GM19452 (cell line): ENCODE results near the gene B4GALT7.

Source experiments
- ATAC-seq: cut with Tn5 transposase; IDR thresholded peaks from one replicate; pipeline ENCODE4 v1.9.1; 2021; ENCODE audit not compliant: unreplicated experiment

B4GALT7 gene

DNA sequence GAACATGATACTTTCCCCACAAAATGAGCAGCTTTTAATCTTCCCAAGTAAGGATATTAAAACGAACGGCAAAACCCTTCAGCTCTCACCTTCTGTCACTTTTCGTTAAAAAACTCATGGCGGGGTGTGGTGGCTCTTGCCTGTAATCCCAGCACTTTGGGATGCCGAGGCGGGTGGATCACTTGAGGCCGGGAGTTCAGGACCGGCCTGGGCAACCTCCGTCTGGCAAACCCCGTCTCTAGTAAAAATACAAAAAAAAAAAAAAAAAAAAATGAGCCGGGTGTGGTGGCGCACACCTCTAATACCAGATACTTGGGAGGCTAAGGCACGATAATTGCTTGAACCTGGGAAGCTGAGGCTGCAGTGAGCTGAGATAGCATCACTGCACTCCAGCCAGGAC lies 7.0 kb upstream of the B4GALT7 start:
- ATAC-seq: no peak

DNA sequence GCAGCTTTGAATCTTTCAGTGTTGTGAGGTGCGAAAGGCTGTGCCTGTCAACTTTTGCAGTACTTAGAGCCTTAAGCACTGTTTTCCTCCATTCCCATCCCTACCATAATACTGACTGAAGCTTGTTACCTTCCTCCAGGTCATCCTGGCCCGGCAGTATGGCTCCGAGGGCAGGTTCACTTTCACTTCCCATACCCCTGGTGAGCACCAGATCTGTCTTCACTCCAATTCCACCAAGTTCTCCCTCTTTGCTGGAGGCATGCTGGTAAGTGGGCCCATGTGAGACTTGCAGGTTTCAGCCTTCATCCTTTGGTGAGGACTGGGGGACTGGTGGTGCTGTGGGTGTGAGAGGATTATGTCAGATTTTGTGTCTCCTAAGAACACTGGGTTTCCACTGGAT lies 6.4 kb upstream of the B4GALT7 start:
- ATAC-seq: no peak

DNA sequence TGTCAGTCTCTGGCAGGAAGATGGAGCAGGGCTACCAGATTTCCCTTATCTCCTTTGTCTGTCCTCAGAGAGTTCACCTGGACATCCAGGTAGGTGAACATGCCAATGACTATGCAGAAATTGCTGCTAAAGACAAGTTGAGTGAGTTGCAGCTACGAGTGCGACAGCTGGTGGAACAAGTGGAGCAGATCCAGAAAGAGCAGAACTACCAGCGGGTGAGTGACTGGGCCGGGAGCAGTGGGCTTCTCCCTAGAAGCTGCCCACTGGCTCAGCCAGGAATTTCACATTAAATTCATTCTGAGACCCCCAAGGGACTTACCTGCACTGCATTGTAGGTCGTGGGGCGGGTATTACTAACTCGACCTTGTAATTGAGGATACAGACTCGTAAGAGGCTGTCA lies 5.9 kb upstream of the B4GALT7 start:
- no peak for ATAC-seq

DNA sequence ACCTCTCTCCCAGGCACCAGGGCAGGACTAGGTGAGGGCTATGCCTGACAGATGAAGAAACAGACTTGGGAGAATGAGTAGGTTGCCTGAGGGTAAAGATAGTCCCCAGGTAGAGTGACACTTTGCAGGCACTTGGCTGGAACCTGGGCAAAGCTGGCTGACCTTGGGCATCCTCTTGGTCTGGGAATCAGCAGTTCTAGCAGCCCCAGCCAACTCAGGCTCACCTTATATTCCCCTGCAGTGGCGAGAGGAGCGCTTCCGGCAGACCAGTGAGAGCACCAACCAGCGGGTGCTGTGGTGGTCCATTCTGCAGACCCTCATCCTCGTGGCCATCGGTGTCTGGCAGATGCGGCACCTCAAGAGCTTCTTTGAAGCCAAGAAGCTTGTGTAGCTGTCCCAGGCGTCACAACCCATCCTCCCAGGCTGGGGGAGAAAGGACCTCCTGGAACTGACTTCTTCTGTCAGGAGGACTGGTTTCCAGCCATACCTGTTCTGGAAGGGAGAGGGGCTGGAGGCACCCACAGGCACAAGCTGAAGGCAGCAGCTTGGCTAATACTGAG lies 4.8 kb upstream of the B4GALT7 start:
- ATAC-seq: no peak

DNA sequence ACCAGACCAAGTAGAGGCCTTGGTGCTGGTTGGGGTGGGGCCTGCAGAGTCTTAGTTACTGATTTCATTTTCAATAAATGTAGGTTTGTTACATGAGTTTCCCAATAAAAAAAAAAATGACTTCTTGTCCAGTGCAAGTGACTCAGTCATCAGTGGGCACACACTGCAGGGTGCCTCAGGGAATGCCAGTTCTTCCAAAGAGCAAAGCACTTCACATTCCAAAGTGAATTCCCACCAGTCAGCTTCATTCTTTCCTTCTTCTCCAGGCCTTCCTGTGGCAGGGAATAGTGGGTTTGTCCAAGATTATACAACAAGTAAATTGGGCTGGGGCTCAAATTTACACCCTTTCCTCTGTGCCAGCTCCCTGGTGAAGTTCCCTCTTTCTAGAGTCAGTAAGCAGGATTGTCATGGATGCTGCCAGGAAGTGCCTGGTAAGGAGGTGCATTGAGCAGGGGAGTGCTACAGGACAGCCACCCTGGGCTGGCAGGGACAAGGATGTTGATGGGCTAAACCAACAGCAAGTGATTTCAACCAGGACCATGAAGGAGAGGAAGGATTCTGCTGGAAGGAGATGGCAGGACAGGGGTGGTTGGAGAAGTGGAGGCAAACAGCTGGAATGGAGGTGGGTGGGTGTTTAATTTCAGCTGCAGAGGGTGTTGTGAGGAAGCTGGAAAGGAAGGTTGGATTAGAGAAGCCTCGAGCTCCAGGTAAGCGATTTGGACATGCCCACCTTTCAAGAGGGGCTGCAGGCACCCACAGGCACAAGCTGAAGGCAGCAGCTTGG lies 3.7 kb upstream of the B4GALT7 start:
- no peak for ATAC-seq

DNA sequence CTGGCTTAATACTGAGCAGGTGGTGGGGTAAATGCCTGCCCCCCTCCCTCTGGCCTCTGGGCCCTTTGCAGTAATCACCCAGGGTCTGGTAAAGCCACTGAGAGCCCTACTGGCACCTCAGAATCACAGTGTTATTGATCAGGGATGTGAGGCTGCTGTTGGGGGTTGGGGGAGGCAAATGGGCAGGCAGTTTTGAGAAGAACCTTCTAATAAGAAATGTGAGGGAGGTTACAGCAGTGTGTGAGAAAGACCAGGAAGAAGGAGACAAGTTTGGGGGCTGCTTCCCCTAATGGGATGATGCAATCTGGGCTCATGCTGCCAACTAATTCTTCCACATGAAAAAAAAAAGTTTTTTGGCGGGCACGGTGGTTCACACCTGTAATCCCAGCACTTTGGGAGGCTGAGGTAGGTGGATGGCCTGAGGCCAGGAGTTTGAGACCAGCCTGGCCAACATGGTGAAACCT lies 3.1 kb upstream of the B4GALT7 start:
- ATAC-seq: no peak

DNA sequence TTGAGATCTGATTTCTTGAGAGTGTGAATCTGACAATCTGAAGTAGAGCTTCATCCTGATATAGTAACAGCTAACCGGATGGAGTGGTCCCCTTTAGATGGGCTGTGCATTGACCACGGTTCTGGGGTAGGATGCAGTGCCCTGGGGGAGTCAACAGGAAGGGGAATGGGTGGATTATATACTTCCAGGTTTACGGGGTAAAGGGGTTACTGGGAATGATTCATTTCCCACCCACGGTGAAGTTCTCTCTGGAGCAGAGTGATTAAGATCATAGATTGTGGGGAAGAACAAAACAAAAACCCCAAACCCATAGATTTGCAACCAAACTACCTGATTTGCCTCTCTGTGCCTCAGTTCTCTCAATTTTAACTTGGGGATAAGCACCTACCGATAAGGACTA lies 1.5 kb upstream of the B4GALT7 start:
- no peak for ATAC-seq

DNA sequence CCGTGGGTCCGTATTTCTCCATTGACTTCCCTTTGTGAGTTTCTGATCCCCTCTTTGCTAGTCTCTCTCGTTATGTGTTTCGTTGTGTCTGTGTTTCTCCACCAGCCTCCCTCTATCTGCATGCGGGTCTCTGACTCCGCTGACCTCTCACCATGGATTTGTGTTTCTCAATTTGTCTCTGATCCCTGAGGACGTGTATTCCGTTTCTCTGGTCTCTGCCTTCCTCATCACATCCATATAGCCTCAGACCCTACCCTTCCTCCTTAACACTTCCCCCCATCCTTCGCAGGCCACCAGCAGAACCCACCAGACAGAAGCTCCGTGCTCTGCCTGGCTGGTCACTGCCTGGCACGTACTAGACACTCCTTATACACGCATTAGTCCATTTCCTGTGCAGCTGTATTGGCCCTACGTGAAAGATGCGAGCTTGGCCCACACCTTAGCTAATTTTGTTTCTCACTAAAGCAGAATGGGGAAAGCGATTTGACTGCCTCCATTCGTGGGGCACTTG lies 631 bp downstream of the B4GALT7 start:
- ATAC-seq: no peak

DNA sequence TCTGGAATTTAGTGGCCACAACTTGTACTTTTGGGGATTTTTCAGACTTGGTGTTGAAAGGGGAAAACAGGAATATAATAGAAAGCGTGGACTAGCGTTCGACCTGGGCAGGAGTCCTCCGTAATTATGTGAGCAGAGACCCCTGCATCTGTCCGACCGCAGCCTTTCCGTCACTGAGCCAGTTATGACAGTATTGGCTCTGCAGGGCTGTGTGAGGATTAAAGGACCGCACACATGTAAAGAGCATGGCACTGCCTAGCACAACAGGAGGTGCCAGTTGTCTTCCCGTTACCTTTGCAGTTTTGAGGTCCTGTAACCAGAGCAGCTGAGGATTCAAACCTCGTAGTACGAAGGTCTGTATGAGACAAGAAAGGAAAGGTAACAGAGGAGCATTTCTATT lies 1.2 kb downstream of the B4GALT7 start:
- no peak for ATAC-seq

DNA sequence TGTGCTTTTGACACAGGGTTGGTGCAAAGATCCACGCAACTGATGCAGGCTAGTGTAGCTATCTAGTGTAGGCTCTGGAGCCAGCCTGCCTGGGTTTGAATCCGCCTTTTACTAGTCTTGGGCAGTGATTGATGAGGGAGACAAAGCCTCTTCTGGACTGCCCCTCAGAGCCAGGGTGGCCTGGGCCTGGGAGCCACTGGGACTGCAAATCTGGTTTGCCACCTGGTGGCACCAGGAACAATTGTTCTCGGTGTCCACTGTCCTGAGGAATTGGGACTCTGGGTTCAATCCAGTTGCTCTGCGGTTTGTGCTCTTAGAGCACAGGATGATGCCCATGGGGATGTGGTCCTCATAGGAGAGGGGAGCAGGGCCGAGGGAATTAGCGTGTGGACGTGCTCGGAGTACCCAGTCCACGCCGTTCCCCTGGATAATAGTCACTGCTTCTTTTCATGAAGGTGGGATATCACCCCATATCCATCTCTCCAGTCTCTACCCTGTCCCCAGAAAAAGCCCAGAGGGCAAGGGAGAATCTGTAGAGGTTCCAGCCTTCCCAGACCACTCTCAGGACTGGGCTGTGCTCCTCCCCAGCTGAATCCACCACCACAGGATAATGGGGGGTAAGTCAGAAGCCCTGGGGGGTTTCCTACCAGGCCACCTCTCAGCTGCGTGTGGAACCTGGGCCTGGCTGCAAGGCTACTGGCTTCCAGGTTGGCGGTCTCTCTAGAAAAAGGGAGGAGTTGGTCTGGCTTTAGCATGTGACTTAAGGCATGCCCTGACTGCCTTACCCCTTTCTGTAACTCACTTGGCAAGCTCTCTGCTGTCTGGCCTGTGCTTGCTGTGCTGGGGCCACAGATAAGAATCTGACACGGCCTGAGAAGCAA lies 1.9 kb downstream of the B4GALT7 start:
- ATAC-seq: no peak

DNA sequence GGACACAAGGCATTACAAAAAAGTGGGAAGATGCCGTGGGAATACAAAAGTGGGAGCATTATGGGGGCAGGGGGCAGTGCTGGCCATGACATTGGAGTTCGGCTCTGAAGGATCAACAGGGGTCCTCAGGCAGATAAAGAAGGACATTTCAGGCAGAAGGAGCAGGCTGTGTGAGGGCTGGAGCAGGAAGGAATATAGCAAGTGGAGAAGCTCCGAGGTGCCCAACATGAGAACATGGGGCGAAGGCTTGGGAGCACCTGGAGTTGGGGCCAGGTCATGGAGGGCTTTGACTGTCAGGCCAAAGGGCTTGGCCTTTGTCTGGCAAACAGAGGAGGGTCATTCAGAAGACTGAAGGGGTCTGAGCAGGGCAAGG lies 2.5 kb downstream of the B4GALT7 start:
- ATAC-seq: no peak

DNA sequence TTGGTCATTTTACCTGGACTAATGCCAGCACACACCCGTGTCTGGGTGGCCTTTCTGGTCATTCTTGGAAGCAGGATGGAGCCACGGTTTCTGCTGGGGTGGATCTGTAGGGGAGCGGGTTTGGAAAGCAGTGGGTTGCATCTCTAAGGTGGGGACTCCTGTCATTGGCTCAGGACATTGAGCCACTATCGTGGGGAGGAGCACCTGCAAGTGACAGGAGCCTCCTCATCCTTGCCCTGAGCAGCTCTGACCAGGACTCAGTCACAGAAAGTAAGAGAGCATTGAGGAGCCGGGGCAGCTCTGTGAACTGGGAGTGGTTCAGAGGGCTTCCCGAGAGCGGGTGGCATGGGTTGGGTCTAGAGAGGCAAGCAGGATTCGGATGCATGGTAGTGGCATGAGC lies 3.7 kb downstream of the B4GALT7 start:
- no peak for ATAC-seq

DNA sequence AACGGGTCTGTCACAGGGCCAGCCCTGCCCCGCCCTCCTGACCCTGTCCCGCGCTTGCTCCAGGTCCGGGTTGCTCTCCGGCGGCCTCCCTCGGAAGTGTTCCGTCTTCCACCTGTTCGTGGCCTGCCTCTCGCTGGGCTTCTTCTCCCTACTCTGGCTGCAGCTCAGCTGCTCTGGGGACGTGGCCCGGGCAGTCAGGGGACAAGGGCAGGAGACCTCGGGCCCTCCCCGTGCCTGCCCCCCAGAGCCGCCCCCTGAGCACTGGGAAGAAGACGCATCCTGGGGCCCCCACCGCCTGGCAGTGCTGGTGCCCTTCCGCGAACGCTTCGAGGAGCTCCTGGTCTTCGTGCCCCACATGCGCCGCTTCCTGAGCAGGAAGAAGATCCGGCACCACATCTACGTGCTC lies 4.2 kb downstream of the B4GALT7 start:
- ATAC-seq: no peak

DNA sequence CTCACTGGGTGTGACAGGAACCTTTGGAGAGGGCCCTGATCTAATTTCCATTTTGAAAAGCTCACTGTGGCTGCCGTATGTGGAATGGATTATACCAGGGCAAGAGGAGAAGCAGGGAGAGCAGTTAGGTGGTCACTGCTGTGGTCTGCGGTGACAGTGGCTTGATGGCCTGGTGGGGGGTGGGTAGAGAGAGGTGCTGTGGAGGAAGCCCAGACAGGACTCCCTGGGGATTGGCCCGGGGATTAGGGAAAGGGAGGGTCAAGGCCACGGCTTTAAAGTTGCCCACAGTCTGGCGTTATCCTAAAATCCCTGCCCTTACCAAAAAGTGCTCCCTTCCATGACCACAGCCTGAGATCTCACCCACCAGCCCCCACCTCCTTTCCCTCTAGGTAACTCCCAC lies 4.7 kb downstream of the B4GALT7 start:
- ATAC-seq: no peak

DNA sequence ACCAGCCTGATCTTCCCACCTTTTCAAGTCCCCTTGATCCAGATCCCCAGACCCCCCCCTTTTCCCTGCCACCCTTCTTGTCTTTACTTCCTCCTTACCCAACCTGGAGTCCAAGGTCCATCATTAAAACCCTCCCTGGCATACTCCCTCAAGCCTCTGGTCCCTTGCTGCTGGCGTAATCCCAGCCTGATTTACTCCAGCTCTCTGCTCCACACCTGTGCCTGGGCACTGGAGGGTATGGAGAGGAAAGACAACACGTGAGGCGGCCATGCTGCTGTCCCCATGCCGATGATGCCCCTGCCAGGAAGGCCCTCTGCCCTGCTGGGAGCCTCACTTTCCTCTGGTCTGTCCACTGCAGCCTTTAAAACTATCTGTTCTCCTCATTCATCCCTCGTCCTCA lies 5.1 kb downstream of the B4GALT7 start:
- ATAC-seq: no peak

DNA sequence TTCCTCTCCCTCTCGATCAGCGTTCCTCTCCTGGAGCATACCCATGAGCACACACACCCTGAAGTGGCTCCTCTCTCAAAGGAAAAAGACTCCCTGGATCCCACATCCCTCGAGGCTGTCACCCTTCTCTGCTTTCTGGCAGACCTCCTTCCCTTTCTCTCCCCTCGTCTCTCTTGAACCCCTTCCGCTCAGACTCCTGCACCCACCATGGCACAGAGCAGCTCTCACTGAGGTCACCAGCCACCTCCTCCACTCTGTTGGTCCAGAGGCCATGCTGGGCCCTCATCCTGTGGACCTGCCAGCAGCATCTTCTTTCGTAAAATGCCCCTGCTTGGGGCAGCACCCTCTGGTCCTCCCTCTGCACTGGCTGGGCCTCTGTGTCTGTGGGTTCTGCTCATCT lies 5.7 kb downstream of the B4GALT7 start:
- no peak for ATAC-seq

DNA sequence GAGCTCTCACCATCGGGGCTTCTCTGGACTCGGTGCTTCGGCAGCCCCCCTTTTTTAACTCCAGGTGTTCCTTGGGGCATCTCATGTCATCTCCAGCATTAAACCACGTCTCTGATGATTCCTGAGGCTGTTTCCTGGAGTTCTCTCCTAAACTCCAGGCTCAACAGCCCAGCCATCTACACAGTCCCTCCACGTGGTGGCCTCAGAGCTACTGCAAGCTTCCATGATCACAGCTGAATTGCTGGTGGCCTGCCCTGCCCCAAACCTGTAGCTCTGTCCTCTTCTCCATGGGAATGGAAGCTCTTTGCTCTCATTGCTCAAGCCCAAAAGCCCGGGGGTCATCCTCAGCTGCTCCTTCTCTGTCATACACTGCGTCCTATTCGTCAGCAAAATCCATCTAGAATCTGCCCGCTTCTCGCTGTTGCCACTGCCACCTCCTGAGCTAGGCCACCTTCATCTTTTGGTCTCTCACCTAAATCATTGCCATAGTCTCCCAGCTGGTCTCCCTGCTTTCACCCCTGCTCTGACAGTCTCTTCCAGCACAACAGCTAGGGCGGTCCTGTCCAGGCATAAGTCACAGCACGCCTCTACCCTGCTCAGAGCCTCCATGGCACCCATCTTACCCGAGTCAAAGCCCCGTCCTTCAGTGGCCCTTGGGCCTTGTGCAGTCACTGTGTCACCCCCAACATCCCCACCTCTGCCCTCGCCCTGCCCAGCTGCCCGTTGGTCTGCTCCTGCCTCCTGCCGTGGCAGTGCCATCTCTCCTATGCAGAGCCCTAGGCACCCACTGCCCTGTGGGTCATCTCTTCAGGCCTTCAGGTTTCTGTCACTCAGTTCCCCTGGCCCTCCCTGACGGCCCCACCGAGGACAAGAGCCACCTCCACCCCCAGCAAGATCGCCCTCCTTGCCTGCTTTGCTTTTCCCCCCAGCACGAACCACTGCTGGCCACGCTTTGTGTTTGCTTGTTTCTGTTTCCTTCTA lies 6.4 kb downstream of the B4GALT7 start:
- ATAC-seq: no peak

DNA sequence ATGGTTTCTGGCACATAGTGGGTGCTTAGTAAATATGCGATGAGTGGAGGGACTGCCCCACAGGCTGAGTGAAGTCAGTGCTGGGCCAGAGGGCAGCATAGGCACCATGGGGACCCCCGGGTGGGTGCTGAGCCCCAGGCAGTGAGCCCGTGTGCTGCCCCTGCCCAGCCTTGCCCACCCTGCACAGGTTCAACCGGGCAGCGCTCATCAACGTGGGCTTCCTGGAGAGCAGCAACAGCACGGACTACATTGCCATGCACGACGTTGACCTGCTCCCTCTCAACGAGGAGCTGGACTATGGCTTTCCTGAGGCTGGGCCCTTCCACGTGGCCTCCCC lies 7.2 kb downstream of the B4GALT7 start:
- ATAC-seq: no peak

DNA sequence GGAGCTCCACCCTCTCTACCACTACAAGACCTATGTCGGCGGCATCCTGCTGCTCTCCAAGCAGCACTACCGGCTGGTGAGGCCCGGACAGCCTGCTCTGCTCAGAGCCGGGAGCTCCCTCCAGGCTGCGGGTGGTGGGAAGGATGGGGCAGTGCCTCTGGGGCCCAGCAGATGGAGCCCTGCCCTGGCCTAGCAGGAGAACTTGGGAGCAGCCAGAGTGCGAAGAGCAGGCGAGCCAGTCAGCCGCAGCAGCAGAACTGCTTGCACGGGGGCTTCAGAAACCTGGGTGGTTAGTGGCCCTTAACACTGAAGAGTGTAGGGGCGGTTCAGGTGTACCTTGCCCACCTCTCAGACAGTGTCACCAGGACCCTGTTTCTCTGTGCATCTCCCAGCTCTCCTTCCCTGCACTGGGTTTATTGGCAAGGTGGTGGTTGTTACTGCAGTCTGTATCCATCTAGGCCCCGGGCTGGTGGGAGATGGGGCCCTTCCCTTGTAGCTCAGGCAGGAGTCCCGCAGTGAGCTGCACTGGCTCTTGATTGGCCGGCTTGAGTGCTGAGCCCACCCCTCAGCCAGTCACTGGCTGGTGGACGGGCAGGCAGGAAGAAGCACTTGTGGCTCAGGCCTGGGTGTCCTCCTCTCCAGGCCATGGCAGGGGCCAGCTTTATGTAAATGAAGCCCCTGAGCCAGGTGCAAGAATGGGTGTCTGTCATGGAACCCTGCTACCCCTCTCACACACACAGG lies 7.7 kb downstream of the B4GALT7 start:
- ATAC-seq: no peak
